GM19043 (cell line): Measurements from ENCODE around the gene MYO9A.

Experiments
- ATAC-seq: cut with Tn5 transposase; IDR thresholded peaks from one replicate; pipeline ENCODE4 v1.9.1; 2021; ENCODE audit warnings: low read depth; ENCODE audit not compliant: unreplicated experiment

Gene MYO9A

GRCh38 chr15:71790081-71790480, 327.9 kb downstream of the MYO9A start:
- ATAC-seq, result no peak

DNA sequence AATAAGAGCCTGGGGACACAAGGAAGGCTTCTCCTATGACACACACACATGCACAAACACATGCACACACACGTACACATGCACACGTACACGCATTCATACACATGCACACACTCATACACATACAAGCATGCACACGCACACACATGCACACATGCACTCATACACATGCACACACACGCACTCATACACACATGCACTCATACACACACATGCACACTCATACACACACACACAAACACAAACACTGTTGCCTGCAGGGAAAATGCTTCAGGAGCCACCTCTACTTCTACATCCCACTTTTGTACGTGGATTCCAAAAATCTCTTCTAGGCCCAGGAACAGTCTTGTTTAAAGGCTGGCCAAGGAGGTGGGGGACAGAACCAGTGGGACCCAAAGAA, 328.3 kb downstream of the MYO9A start:
- no peak for ATAC-seq

DNA sequence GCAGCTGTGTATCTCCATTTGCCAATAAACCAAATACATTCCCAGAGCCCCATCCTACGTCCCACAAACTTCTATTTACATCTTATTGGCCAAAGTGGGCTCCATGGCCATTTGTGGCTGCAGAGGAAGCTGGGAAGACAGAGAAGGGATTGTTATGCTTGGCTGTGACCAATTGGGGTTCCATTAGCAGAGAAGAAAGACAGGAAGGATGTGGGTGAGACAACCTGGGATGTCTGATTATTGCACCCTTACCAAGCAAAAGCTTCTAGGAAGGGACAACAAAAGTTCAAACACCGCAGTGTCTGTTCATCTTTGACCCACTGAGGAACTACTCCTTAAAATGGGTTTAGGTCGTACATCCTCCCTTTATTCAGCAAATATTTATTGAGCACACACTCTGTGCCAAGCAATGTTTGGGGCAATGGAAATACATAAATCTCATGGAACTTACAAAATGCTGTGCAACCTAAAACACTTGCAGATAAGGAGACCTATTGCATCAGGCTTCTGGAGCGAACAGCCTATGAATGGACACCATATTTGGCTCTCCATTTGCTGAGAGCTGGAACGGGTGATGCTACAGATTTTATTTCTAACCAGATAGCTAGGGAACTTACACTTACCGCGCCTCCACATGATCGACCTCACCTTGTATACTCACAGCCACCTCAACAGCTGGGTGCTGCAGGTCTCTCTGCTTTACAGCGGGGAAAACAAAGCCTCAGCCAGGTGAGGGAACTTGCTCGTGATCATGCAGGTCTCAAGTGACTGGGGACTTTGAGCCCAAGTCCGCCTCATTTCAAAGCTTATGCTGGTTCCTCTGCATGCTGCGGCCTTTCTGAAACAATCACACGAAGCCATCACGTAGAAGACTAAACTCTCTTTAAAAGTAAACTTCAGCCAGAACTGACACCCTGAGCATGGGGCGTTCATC, 329.0 kb downstream of the MYO9A start:
- no peak for ATAC-seq

- no peak for ATAC-seq
These were observed 331.3 kb downstream of the MYO9A start for GRCh38 chr15:71786673-71787072.

DNA sequence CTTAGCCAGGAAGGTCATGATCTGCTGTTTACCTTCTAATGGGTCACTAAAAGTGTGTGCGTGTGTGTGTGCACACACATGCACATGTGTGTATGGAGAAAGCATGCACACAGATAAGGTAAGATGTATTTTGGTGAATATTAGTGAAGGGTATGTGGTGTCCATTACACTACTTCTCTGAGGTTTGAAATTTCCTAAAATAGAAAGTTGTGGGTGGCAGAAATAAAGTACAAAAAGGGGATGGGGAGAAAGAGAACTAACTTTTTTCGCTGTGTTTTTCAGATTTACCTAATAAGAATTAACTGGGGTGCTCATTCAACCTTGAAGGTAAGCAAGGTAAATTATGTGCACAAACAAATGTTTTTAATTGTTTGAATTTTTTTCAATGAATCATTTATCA, 332.0 kb downstream of the MYO9A start:
- ATAC-seq, result no peak

DNA sequence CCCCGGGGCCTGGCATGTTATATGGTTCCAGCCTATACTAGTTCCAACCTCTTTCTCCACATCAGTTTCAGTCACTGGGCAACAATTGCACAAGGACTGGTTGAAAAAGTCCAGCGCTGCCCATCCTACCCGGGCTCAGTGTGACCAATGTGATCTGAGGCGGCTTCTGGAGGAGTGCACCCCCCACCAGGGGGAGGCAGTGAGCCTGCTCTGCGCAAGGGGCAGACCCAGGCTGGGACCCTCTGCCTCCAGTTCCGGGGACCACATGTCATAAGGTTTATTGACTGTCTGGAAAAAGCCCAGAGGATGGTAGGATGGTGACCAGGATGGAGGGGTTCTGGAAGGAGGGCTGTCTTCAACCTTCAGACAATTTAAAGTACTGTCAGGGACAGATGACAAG, 333.2 kb downstream of the MYO9A start:
- ATAC-seq, result no peak

DNA sequence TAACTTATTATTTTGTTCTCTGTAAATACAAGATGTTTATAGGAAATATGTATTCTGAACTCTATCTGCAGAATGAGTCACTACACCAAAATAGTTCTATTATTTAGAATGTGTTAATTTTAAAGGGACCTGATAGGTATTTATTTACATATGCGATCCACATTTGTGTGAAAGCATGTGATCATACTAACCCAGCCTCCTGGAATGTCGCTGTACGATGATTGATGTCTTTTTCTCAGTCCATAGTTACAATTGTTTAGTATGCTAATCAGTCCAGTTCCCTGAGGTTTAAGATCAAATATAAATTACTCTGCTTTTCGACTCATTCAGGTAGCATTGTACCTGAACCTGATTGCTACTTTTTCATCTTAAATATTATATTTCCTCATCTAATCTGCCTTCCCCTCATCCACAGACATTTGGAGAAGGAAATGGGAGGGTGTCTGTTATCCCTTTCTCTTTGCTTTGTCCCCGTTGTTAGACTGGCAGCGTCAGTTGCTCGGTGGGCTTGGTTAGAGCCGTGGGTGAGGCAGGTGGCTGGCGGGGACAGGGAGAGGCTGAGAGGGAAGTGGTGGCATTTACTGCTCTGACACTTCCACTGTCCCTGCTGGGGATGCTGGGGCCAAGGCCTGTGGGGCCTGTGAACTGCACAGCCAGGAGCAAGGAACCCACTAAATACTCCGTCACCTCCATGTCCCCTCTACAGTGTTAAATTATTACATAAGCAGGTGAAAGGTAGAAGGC, 335.4 kb downstream of the MYO9A start:
- ATAC-seq, result no peak

DNA sequence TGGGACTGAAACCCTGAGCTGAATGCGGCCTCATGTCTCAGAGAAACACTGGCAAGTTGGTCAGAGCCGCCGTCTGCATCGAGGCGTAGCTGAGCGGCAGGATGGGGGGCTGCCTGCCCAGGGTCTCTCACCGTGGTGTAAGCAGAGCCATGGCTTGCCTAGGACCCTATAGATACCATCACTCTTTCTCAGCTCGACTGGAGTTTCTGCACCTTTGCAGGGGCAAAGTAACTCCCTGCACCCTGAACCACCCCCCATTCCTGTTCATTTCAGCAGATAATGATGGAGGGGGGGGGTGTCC, 336.0 kb downstream of the MYO9A start:
- ATAC-seq, result no peak

DNA sequence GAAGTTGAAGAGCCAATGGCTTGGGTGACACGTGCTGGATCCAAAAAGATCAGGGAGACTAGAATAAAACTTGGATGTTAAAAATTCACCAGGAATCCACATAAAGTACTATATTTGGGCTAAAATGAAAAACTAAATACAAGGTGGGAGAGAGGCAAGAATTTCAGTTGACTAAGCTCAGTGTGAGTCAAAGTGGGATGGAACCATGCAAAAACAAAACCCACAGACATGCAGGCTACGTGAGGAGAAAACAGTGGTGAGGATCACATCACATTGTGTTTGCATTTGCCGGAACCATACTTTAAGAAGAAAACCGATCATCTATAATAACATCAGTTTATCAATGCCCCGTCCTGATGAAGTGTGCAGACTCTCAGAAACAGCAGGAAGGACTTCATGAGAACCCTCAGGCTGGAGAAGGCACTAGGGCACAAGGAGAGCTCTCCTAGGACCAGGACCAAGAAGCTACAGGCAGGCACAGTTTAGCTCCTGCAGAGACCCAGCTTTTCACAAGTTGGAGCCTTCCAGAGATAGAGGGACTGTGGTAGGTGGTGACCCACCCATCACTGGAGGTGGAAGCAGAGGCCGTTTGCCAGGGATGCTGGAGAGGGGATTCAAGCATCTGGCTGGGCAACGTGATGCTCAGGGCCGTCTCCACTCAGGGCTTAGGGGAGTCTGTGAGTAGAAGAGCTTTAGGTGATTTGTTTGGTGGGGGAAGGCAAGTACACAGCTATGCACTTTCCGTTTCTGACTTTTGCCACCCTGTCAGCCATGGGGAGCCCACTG, 336.6 kb downstream of the MYO9A start:
- ATAC-seq, result peak; percentile 54

- ATAC-seq, result peak; percentile 55
These were observed 337.6 kb downstream of the MYO9A start for GRCh38 chr15:71780115-71780976.

DNA sequence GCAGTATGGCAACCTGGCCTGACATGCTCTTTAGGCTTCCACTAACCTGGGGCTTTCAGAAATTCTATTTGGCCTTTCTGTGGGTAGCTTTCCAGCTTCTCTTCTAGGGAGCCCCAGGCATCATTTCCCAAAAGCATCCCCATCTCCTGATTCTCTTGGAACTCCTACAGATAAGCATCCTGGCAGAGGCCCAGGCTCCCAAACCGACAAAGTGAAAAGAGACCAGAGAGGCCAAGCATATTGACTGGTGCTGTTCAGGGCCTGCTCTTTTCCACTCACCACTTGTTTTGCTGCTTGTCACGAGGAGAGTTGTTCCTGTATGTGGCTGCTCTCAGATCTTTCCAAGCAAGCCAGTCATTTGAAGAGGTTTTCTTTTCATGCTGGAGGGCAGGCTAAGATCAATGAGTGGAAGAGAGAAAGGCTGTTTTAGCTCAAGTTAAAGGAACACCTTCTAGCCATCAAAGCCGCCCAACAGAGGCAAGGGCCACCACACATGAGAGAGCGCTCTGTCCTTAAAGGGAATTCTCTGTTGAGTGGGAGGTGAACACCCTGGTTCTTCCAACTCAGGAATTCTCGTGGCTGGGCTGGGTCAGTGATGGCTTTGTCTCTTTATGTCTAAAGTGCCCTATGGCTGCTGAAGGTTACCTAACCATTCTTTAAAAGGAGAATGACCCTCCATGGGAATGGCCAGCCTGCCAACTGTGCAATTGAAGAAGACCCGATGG, 338.7 kb downstream of the MYO9A start:
- no peak for ATAC-seq

GRCh38 chr15:71777216-71777943, 340.6 kb downstream of the MYO9A start:
- ATAC-seq, result no peak

GRCh38 chr15:71776304-71776703, 341.6 kb downstream of the MYO9A start:
- ATAC-seq, result no peak

- ATAC-seq, result no peak
These were observed 342.1 kb downstream of the MYO9A start for GRCh38 chr15:71775856-71776255.

GRCh38 chr15:71773206-71773859, 344.6 kb downstream of the MYO9A start:
- no peak for ATAC-seq
